Sigmoid colon (tissue), 7 donors: ENCODE measurements around the gene CNDP1. TPM values are rescaled to one million over a fixed set of nuclear protein-coding genes. Genes with fewer than 3 reads are reported as not detected.

Experiments used
- DNase-seq: peaks from one replicate; pipeline ENCODE4 v3.0.0-alpha.2; 2019
- H3K27ac ChIP-seq, 4 donors: fragments of 200-600 bp; sonication (generic); one replicate each; pipeline ENCODE4 v1.5.1; 2016 to 2019; ENCODE audit warnings: mild to moderate bottlenecking in 1 of 4
- H3K27me3 ChIP-seq, 3 donors: fragments of 200-600 bp; sonication (generic); one replicate each; pipeline ENCODE4 v1.5.1; 2019; ENCODE audit warnings: mild to moderate bottlenecking in 1 of 3
- H3K36me3 ChIP-seq, 4 donors: fragments of 200-600 bp; sonication (generic); one replicate each; pipeline ENCODE4 v1.5.1; 2016 to 2019
- H3K4me1 ChIP-seq, 4 donors: fragments of 200-600 bp; sonication (generic); one replicate each; pipeline ENCODE4 v1.5.1; 2017 to 2019
- H3K4me3 ChIP-seq, 4 donors: fragments of 200-600 bp; sonication (generic); one replicate each; pipeline ENCODE4 v1.5.1; 2017 to 2019; ENCODE audit warnings: mild to moderate bottlenecking in 2 of 4, moderate library complexity in 1 of 4
- H3K9me3 ChIP-seq, 4 donors: fragments of 200-600 bp in 3 of 4; sonication (generic) in 3 of 4; one replicate each; pipeline versions ENCODE4 v1.5.1 to v1.6.1; 2013 to 2019
- EP300 ChIP-seq, 4 donors: sonication (generic); formaldehyde crosslinking; IDR thresholded peaks; one replicate each; pipeline ENCODE4 v1.6.1; 2017; ENCODE audit warnings: antibody characterized with exemption in 4 of 4
- POLR2A ChIP-seq, 2 donors: fragments of 450-650 bp; IDR thresholded peaks; one replicate each; pipeline ENCODE4 v1.6.1; 2016; ENCODE audit warnings: antibody characterized with exemption in 2 of 2, mild to moderate bottlenecking in 2 of 2, moderate library complexity in 2 of 2
- POLR2AphosphoS5 ChIP-seq, 4 donors: sonication (generic); formaldehyde crosslinking; IDR thresholded peaks; one replicate each; pipeline ENCODE4 v1.6.1; 2017; ENCODE audit warnings: antibody characterized with exemption in 4 of 4
- WGBS, 2 donors: extraction: QIAGEN DNeasy Blood & Tissue Kit; methylation state at CpG; one replicate each; pipeline ENCODE4 v1.1.7; 2013; 5-methylcytosine and 5-hydroxymethylcytosine counted together
- intact Hi-C: fragments of 100-400 bp; cut with DNase I; formaldehyde crosslinking; loops from one replicate; pipeline ENCODE4 v1.15.1; 2023
- polyA plus RNA-seq, 3 donors: library from polyadenylated mRNA; stranded (reverse); fragments of 200-250 nt; gene quantifications; one replicate each; pipeline ENCODE4 v1.2.3, GENCODE V29; 2013
- total RNA-seq, 4 donors: library from RNA; depleted of rRNA; stranded (reverse); fragments of >200 nt; gene quantifications; one replicate each; pipeline ENCODE4 v1.1.0, GENCODE V29; 2016
- TF ChIP-seq, protein P1 (sequence below), 4 experiments: fragments of 450-650 bp in 3 of 4; fragments of 200-600 bp in 1 of 4; IDR thresholded peaks; one replicate each; pipeline ENCODE4 v1.5.1; 2016 to 2019; ENCODE audit warnings: antibody characterized with exemption in 4 of 4, mild to moderate bottlenecking in 3 of 4, moderate library complexity in 2 of 4
- donor health status: healthy with polysubstance abuse.
- donor health status: Bipolar disorder and iron deficiency.
- donor health status: healthy.

The CNDP1 gene
- total and polyA plus RNA-seq, 7 donors = 0.10 to 0.60 TPM; not detected in 5

DNA sequence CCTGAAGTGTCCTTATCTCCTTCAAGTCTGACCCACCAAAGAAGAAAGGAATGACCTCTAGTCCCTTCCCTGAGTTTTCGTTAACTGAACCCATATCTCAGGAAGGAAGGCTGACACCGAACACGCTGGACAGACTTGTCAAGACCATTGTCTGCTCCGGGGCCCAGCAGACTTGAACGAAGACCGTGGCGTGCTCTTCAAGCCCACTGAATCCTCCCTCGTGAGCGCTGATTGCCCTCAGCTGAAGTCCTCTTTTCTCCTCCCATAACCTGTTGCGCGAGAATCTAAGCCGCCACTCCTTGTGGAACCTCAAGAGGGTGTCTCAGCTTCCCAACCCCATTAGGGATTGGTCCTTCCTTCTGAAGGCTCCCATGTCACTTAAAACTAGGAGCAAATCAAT, 634 bp upstream of the CNDP1 start:
- whole genome bisulfite sequencing, 2 donors = 96 to 97% methylated on average over 12 of the region's 12 CpGs
- Histone ChIP-seq H3K4me1 (peaks cover 0 to 5% (median 0%) of the 10 kb centered on the region in 4 donors), H3K36me3 (no peaks in the 10 kb centered on the region), H3K27me3 (no peaks in the 10 kb centered on the region), H3K27ac (no peak overlapping the region), H3K4me3 (no peak overlapping the region), H3K9me3 (peaks cover 0 to 2% (median 0%) of the 10 kb centered on the region in 4 donors)
- intact Hi-C loops = no loop called here
- TF ChIP-seq POLR2A (IDR thresholded peaks at IDR 0.05) = no peak
- no peak for TF ChIP-seq POLR2AphosphoS5 (IDR thresholded peaks at IDR 0.05)
- TF ChIP-seq EP300 (IDR thresholded peaks at IDR 0.05) = no peak
- TF ChIP-seq, protein P1, sequence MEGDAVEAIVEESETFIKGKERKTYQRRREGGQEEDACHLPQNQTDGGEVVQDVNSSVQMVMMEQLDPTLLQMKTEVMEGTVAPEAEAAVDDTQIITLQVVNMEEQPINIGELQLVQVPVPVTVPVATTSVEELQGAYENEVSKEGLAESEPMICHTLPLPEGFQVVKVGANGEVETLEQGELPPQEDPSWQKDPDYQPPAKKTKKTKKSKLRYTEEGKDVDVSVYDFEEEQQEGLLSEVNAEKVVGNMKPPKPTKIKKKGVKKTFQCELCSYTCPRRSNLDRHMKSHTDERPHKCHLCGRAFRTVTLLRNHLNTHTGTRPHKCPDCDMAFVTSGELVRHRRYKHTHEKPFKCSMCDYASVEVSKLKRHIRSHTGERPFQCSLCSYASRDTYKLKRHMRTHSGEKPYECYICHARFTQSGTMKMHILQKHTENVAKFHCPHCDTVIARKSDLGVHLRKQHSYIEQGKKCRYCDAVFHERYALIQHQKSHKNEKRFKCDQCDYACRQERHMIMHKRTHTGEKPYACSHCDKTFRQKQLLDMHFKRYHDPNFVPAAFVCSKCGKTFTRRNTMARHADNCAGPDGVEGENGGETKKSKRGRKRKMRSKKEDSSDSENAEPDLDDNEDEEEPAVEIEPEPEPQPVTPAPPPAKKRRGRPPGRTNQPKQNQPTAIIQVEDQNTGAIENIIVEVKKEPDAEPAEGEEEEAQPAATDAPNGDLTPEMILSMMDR (IDR thresholded peaks at IDR 0.05) = no peak
- DNase-seq = no peak

DNA sequence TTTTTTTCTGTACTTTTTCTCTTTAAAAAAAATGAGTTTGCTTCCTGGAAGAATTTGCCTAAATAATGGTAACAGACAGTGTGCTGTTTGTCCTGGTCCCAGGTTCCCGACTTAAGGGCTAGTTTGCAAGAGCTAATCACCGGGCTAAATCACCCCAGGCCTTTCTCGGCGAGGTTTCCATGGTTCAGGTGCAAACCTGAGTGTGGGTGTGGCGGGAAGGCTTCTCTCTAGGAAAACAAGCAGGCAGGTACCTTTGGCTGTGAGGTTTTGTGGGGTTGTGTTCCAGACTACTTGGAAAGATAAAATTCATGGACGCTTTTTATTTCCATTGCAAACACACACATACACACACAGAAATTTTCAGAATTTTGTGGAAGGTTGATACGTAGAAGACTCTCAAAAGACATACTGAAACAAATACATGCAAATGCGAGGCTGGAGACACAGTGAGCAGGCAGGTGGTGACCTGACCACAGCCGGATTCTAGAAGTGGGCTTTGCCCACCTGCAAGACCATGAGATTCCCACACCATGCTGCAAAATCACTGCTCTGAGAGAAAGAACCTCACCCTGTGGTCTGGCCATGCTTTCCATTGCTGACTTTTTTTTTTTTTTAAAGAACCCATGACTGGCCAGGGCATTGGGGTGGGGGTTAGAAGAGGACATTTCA, 815 bp downstream of the CNDP1 start:
- no peak for DNase-seq
- no peak overlapping the region for H3K27ac ChIP-seq
- intact Hi-C loops = no loop called here
- H3K9me3 ChIP-seq = peaks cover 0 to 2% (median 0%) of the 10 kb centered on the region in 4 donors
- H3K4me3 ChIP-seq = no peak overlapping the region
- 38 to 72% methylated on average over 9 of the region's 9 CpGs for WGBS, 2 donors
- H3K27me3 ChIP-seq = no peaks in the 10 kb centered on the region
- TF ChIP-seq, protein P1 (IDR thresholded peaks at IDR 0.05) = no peak
- TF ChIP-seq POLR2AphosphoS5 (IDR thresholded peaks at IDR 0.05) (no peak), EP300 (IDR thresholded peaks at IDR 0.05) (no peak), POLR2A (IDR thresholded peaks at IDR 0.05) (no peak)
- H3K36me3 ChIP-seq = no peaks in the 10 kb centered on the region
- H3K4me1 ChIP-seq = no peaks in the 10 kb centered on the region

DNA sequence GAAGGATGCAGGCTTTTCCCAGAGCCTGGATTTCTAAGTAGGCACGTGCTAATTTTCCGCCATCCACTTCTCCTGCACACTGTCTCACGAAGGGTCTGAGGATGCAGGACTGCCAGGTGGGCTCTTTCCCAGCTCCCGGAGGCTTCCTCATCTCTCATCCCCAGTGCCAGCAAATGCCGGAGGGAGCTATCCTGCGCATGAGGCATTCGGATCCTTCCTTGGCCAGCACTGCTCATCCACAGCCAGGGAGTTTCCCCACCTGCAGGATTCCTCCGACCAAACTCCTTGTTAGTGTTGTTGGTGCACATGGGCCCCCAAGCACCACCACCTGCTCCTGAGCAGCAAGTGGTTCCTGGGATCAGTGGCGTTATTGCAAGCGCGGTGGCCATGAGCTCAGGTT, 5.0 kb downstream of the CNDP1 start:
- H3K36me3 ChIP-seq = no peaks in the 10 kb centered on the region
- H3K9me3 ChIP-seq = peaks cover 0 to 2% (median 0%) of the 10 kb centered on the region in 4 donors
- no peak overlapping the region for H3K27ac ChIP-seq
- DNase-seq = no peak
- TF ChIP-seq POLR2AphosphoS5 (IDR thresholded peaks at IDR 0.05) (no peak), EP300 (IDR thresholded peaks at IDR 0.05) (no peak), POLR2A (IDR thresholded peaks at IDR 0.05) (no peak)
- TF ChIP-seq, protein P1 (IDR thresholded peaks at IDR 0.05) = no peak
- no peak overlapping the region for H3K4me3 ChIP-seq
- WGBS, 2 donors = 89 to 95% methylated on average over 11 of the region's 11 CpGs
- no peaks in the 10 kb centered on the region for H3K4me1 ChIP-seq
- no peaks in the 10 kb centered on the region for H3K27me3 ChIP-seq
- intact Hi-C loops = no loop called here

DNA sequence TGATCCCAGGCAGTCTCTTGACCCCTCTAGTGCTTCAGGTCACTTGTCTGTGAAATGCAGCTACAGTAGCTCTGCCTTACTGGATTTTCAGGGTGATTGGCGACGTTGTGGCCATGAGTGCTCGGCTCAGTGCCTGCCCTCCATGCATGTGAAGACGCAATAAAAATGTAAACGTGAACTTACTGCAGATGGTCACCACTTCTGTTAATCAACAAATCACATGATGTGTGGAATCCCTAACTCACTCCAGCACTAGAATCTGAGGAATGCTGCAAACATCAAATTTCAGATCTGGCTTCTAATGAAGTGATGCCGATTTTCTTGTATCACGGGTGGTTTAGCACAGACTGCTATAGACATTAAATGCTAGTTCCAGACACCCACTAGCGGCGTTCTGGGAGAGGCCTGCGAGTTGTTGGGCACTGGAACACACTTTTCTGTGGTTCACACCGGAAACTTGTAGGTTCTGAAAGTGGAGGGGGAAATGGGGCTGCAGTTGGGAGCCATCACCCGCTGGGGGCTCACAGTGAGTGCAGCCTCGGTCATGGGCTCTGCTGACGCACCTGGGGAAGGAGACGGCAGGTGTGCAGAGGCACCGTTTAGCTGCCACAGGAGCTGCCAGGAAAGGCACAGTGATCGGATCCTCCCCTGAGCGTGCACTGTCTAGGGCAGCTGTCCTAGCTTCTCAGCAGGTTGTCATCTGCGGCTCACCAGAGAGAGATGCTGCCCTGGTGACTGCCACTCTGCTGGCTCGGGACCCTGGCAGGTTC, 6.5 kb downstream of the CNDP1 start:
- WGBS, 2 donors = 80 to 82% methylated on average over 20 of the region's 20 CpGs
- no peak for DNase-seq
- H3K4me1 ChIP-seq = no peaks in the 10 kb centered on the region
- H3K27ac ChIP-seq = no peak overlapping the region
- no peaks in the 10 kb centered on the region for H3K36me3 ChIP-seq
- no peak for TF ChIP-seq EP300 (IDR thresholded peaks at IDR 0.05)
- TF ChIP-seq, protein P1 (IDR thresholded peaks at IDR 0.05) = no peak
- no peak for TF ChIP-seq POLR2A (IDR thresholded peaks at IDR 0.05)
- no peak for TF ChIP-seq POLR2AphosphoS5 (IDR thresholded peaks at IDR 0.05)
- peaks cover 0 to 3% (median 0%) of the 10 kb centered on the region in 3 donors for H3K27me3 ChIP-seq
- no peak overlapping the region for H3K4me3 ChIP-seq
- H3K9me3 ChIP-seq = peaks cover 0 to 2% (median 0%) of the 10 kb centered on the region in 4 donors
- intact Hi-C loops = no loop called here
